HUDEP-2 (cell line): ENCODE measurements around the gene MAP2K3.
A peak's percentile ranks its signal among the peaks of the same experiment; 100 is the strongest.

Experiments
- DNase-seq, 76 experiments: peaks; one replicate each; lab custom pipeline; 2025; ENCODE audit not compliant: unreplicated experiment in 76 of 76; lab: John Stamatoyannopoulos, UW

MAP2K3 gene

GRCh38 chr17:21252289-21252795 lies 32.2 kb upstream of the MAP2K3 start:
- no peak for DNase-seq

DNA sequence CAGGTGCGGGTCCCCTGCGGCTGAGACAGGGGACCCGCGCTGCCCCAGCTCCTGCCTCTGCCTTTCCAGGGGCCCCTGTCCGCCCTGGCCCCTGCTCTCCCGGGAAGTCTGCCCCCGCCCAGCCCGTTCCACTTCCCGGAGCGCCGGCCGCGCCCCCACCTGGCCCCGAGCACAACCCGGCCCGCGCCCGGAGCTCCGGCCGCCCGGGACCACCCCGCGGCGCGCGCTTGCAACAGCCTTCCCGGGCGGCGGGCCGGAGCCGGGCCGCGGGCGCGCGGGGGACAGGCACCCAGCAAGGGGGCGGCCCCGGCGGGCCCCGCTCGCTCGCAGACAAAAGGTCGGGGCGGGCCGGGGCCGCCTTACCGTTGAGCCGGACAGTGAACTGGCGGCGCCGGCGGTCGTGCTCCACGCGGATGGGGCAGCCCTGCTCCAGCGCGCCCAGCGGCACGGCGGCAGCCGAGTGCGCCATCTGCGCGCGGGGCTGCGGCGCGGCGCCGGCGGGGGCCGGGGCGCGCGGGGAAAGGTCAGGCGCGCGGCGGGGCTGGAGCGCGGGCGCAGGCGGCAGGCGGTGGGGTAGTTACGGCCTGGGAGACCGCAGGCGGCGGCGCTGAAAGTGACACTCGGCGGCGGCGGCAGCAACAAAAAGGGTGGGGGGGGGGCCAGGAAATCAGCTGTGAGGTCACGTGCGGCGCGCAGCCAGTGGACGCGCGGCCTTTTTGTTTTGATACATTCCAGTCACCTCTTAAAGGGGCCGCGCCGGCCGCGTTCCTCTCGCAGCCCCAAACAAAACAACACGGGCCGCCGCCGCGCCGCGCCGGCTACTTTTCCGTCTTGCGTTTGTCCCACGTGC lies 31.5 kb upstream of the MAP2K3 start, which contains the start of gene NATD1:
Gene NATD1, minus strand, starts transcription at position 615 of the 850 bp plus-strand sequence. Its CDS starts 146 bp downstream, at position 469.
- DNase-seq: peak in 72 of 76 experiments; percentile 9 to 84 (median 70)

GRCh38 chr17:21253646-21254441 lies 30.7 kb upstream of the MAP2K3 start:
- no peak for DNase-seq

- DNase-seq: no peak
Measured at GRCh38 chr17:21258593-21258992, 25.9 kb upstream of the MAP2K3 start.

DNA sequence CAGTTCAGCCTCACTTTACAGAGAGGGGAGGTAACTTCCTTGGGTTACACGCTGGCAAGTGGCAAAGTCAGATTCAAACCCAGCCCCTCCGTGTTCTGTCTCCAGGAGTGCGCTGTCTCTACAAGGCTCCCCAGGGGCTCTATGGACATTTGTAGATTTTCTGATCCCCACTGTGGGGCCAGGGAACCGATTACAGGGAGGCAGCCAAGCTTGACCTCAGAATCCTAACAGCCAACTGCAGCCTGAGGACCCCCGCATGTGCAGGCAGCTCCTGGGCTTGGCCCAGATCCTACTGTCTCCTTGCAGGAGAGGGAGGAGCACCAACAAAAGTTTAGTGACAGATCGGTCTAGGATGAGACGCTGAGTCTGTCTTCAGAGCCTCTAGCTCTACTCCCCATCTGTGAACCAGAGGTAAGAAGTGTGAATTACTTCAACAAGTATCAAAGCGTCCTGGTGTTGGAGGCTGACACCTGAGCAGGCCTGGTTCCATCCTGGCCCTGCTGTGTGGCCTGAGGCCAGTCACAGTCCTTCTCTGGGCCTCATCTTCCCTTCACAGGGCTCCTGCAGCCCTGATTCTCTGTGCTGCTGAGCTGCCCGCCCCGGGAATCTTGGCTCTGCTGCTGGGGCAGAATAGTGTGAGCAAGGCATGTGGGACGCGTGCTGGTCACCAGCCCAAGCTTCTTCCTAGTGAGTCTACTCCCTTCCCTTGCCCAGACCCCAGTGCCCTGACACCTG lies 22.1 kb upstream of the MAP2K3 start:
- no peak for DNase-seq

DNA sequence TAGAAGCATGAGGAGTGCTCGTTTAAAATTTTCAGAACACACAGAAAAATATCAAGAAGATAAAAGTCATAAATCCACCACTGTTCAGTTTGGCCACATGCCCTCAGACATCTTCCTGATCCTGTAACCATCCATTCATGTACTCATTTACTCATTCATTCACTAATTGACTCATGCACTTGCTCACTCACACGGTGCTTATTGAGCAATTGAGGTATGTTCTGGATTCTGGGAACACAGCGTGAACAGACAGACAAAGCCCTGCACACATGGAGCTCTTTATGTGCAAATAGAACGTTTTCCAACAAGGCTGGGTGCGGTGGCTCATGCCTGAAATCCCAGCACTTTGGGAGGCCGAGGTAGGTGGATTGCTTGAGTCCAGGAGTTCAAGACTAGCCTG lies 21.1 kb upstream of the MAP2K3 start:
- DNase-seq: no peak

DNA sequence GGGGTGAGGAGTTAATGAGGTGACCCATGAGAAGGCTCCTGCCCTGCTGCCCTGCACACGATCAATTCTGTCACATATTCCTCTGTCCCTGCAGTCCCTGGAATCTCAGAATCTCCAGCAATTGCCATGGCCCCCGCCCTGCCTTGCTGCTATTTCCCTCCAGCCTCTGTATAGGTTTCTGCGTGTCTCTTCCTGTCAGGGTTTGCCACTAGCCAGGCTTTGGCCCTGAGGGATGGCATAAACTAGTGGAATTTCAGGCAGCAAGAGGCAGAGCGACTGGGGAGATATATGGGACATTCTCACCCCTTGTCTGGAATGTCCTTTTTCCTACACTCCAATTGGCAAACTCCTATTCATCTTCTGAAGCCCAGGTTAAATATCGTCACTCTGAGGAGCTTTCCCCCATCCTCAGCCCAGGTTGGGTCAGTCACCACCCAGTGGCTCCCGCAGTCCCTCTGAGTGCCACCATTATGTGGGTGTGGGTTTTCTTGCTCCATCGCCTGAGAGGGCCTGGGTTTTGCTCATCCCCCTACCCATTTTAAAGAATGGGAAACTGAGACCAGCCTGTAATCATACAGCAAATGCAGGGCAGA lies 15.8 kb upstream of the MAP2K3 start:
- DNase-seq: no peak

- no peak for DNase-seq
Measured at GRCh38 chr17:21269394-21269793, 15.1 kb upstream of the MAP2K3 start.

- DNase-seq: peak in 34 of 76 experiments; percentile 12 to 65 (median 28)
Measured at GRCh38 chr17:21271454-21272183, 12.9 kb upstream of the MAP2K3 start.

- no peak for DNase-seq
Measured at GRCh38 chr17:21272250-21272649, 12.3 kb upstream of the MAP2K3 start.

DNA sequence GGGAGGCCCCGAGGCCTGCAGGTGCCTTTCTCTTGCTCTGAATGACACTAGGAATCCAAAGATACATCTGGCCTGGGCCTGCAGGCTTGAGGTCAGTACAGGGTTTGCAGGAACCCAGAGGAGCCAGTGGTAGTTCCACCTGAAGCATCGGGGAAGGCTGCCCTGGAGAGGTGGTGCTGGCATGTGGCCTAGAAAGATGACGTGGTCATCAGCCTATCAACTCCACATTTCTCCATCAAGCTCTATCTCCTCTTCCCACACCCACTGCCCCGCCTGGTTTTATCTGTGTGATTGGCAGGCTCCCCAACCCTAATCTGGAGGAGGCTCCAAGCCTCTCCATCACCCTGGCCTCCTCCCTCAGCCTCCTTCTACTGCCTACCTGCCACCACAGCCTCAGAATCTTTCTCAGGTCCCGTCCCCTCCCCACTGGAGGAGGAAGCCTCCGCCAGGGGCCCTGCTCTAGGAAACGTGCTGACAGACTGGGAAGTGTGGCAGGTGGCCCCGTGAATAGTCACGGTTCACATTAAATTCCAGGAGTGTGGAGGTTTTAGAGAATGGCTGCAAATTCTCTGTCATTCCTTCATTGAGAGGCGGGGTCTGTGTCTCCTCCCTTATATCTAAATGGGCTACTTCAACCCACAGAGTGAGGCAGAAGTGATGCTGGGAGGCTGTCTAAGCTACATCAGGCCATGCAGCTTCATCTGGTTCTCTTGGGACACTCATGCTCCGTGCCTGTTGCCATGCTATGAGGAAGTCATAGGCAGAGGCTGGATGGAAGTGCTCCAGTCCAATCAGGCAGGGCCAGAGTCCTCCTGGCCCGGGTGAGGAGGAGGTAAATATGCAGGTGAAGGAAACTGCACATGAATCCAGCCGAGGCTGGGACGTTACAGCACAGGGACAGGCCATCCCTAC lies 11.4 kb upstream of the MAP2K3 start:
- peak in 75 of 76 experiments; percentile 48 to 95 (median 87) for DNase-seq

DNA sequence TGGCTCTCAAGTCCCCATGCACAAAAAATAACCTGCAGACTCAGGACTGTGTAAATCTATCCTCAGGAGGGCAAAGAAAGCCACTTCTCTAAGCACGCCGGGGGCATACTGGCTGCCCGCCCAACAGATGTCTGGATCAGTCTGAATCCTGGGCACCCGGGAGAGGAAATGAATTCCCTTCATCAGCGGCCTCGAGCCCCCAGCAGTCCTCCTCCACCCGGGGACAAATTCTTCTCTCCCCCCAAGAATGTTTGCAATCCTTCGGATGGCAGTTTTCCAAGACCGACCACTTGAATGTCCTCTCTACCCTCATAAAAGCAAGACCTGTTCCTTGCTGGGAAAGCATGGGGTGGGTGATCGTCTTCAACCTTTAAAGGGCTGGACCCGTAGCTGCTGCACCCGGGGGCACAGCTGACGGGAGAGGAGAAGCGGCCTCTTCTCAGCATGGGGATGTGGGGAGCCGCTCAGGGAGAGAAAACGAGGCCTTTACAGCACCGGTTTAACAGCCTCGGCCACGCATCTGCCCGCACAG lies 9.4 kb upstream of the MAP2K3 start:
- peak in 6 of 76 experiments; percentile 9 to 53 (median 30) for DNase-seq

- DNase-seq: peak in 74 of 76 experiments; percentile 47 to 96 (median 88)
Measured at GRCh38 chr17:21275579-21276263, 8.8 kb upstream of the MAP2K3 start.

GRCh38 chr17:21276264-21276588 lies 8.3 kb upstream of the MAP2K3 start:
- no peak for DNase-seq

GRCh38 chr17:21277332-21277731 lies 7.2 kb upstream of the MAP2K3 start:
- DNase-seq: no peak

GRCh38 chr17:21278450-21279197 lies 5.9 kb upstream of the MAP2K3 start:
- DNase-seq: peak in 71 of 76 experiments; percentile 20 to 86 (median 62)

- DNase-seq: no peak
Measured at GRCh38 chr17:21279198-21279535, 5.3 kb upstream of the MAP2K3 start.
